Spleen (tissue), 7 donors: Measurements from ENCODE around the gene KLHDC7B.

ENCODE experiments used
- POLR2A ChIP-seq, 3 donors: fragments of 450-650 bp; IDR thresholded peaks; one replicate each; pipeline ENCODE4 v1.5.1; 2017; ENCODE audit warnings: antibody characterized with exemption in 3 of 3, mild to moderate bottlenecking in 1 of 3
- POLR2AphosphoS5 ChIP-seq, 3 donors: sonication (generic); formaldehyde crosslinking; IDR thresholded peaks; one replicate each; pipeline ENCODE4 v1.5.1; 2017; ENCODE audit warnings: antibody characterized with exemption in 3 of 3
- TF ChIP-seq, protein P1 (sequence below), 11 experiments: fragments of 200-600 bp in 7 of 11; fragments of 450-650 bp in 4 of 11; sonication (generic) in 4 of 11; IDR thresholded peaks in 8 of 11; conservative IDR thresholded peaks in 3 of 11; 1 replicate in 7 of 11; 2 replicates in 4 of 11; pipeline versions ENCODE4 v1.4.0 to v1.8.0; 2016 to 2021; ENCODE audit warnings: antibody characterized with exemption in 11 of 11, inconsistent platforms in 4 of 11, mild to moderate bottlenecking in 1 of 11
- donor health status: DM: no; HTN: no; CAD: no; lungs with moderate emphysema.
- donor health status: DM: no; HTN: no; CAD: no.
- donor health status: DM: no; HTN: no; CAD: no.

DNA sequence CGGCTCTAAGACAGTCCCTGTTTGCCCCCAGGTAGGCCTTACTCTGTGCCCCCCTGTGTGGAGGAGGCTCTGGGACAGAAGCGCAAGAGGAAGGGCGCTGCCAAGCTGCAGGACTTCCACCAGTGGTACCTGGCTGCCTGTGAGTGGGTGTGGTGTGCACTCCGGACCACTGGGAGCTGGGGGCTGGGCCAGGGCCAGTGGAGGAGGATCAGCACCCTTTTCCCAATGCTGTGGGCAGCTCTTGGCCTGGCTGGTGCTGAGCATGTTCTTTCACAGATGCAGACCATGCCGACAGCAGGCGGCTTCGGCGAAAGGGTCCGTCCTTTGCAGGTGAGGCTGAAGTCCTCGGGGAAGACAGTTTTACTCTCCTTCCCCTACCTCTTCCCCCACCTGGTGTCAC is 24.0 kb upstream of the KLHDC7B start:
- TF ChIP-seq, protein P1, sequence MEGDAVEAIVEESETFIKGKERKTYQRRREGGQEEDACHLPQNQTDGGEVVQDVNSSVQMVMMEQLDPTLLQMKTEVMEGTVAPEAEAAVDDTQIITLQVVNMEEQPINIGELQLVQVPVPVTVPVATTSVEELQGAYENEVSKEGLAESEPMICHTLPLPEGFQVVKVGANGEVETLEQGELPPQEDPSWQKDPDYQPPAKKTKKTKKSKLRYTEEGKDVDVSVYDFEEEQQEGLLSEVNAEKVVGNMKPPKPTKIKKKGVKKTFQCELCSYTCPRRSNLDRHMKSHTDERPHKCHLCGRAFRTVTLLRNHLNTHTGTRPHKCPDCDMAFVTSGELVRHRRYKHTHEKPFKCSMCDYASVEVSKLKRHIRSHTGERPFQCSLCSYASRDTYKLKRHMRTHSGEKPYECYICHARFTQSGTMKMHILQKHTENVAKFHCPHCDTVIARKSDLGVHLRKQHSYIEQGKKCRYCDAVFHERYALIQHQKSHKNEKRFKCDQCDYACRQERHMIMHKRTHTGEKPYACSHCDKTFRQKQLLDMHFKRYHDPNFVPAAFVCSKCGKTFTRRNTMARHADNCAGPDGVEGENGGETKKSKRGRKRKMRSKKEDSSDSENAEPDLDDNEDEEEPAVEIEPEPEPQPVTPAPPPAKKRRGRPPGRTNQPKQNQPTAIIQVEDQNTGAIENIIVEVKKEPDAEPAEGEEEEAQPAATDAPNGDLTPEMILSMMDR (IDR thresholded peaks at IDR 0.05 in 8 of 11, conservative IDR thresholded peaks at IDR 0.05 in 3 of 11): no peak
- TF ChIP-seq POLR2AphosphoS5 (IDR thresholded peaks at IDR 0.05): no peak
- TF ChIP-seq POLR2A (IDR thresholded peaks at IDR 0.05): no peak
